ENCODE measurements around the gene SPATA31D4.

The SPATA31D4 gene

DNA sequence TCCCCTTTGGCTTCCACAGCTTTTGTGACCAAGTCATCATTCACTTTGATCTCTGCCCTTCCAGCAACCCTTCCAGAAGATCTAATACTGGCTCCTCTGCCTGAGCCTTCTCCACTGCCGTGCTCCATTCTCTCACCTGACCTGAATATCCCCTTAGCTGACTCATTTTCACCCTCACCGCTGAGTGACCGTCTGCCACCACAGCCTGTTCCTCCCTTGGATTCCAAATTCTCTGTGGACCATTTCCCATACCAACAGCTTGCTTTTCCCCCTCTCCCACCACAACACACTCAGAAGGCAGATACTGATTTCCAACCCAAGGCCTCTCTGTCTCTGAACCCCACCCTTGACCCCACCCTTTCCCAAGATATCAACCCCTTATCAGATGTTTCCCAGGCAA, 39.8 kb downstream of the SPATA31D4 start (continued):
- TF ChIP-seq GLI2 (tag by site-specific recombination; IDR thresholded peaks at IDR 0.05; ENCODE audit: borderline replicate concordance, low read depth) = no peak
- no peak for TF ChIP-seq RBAK (tag by site-specific recombination; IDR thresholded peaks at IDR 0.05)
- TF ChIP-seq ZNF175 (tag by site-specific recombination; IDR thresholded peaks at IDR 0.05) = no peak
- TF ChIP-seq OSR2 (tag by site-specific recombination; IDR thresholded peaks at IDR 0.05) = no peak
- no peak for TF ChIP-seq ZNF585B (tag by site-specific recombination; IDR thresholded peaks at IDR 0.05)
- TF ChIP-seq HOXD13 (CRISPR knock-in tag; IDR thresholded peaks at IDR 0.05; ENCODE audit: borderline replicate concordance) = no peak

DNA sequence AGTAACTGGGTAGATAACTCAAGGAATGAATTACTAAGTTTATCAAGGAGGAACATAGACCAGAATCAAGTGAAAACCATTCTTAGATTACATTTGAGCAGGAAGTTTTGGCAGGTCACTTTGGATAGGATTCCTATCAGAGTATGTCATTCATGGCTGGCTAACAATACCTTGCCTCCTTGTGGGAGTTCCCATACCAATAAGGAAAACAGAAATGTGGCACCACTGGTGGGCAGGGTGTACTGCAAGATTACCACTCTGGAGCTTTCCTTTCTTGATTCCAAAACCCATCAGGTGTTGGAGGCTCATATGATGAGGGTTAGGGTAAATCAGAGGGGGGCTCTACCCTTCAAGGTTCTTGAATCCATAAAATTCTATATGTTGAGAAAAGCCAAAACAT, 41.7 kb downstream of the SPATA31D4 start:
- Histone ChIP-seq H3K4me3 (ENCODE audit: low read depth, low read length) (no peak overlapping the region), H3K4me1 (ENCODE audit: control insufficient read depth, insufficient read depth, low read length) (no peaks in the 10 kb centered on the region), H3K36me3 (ENCODE audit: control insufficient read depth in 2 of 2, insufficient read depth in 1 of 2, low read length in 2 of 2) (no peaks in the 10 kb centered on the region), H3K27ac (ENCODE audit: extremely low read depth, low read depth, low read length) (no peak overlapping the region), H3K9me3 (ENCODE audit: control insufficient read depth, insufficient read depth, low read depth, low read length) (no peaks in the 10 kb centered on the region)
- POLR2A ChIA-PET = no interaction called here
- no peak for TF ChIP-seq ZSCAN16 (tag by site-specific recombination; IDR thresholded peaks at IDR 0.05)
- TF ChIP-seq FEZF1 (tag by site-specific recombination; IDR thresholded peaks at IDR 0.05) = no peak
- no peak for TF ChIP-seq ZNF768 (tag by site-specific recombination; IDR thresholded peaks at IDR 0.05)
- TF ChIP-seq ZNF558 (tag by site-specific recombination; IDR thresholded peaks at IDR 0.05) = no peak
- TF ChIP-seq, protein P1, sequence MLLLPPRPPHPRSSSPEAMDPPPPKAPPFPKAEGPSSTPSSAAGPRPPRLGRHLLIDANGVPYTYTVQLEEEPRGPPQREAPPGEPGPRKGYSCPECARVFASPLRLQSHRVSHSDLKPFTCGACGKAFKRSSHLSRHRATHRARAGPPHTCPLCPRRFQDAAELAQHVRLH (tag by site-specific recombination; IDR thresholded peaks at IDR 0.05) = no peak
- TF ChIP-seq, protein P2, sequence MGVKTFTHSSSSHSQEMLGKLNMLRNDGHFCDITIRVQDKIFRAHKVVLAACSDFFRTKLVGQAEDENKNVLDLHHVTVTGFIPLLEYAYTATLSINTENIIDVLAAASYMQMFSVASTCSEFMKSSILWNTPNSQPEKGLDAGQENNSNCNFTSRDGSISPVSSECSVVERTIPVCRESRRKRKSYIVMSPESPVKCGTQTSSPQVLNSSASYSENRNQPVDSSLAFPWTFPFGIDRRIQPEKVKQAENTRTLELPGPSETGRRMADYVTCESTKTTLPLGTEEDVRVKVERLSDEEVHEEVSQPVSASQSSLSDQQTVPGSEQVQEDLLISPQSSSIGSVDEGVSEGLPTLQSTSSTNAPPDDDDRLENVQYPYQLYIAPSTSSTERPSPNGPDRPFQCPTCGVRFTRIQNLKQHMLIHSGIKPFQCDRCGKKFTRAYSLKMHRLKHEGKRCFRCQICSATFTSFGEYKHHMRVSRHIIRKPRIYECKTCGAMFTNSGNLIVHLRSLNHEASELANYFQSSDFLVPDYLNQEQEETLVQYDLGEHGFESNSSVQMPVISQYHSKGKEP (tag by site-specific recombination; IDR thresholded peaks at IDR 0.05) = no peak
- TF ChIP-seq REPIN1 (tag by site-specific recombination; IDR thresholded peaks at IDR 0.05; ENCODE audit: low read depth) = no peak
- no peak for TF ChIP-seq ZBTB48 (tag by site-specific recombination; IDR thresholded peaks at IDR 0.05)
- TF ChIP-seq, protein P3, sequence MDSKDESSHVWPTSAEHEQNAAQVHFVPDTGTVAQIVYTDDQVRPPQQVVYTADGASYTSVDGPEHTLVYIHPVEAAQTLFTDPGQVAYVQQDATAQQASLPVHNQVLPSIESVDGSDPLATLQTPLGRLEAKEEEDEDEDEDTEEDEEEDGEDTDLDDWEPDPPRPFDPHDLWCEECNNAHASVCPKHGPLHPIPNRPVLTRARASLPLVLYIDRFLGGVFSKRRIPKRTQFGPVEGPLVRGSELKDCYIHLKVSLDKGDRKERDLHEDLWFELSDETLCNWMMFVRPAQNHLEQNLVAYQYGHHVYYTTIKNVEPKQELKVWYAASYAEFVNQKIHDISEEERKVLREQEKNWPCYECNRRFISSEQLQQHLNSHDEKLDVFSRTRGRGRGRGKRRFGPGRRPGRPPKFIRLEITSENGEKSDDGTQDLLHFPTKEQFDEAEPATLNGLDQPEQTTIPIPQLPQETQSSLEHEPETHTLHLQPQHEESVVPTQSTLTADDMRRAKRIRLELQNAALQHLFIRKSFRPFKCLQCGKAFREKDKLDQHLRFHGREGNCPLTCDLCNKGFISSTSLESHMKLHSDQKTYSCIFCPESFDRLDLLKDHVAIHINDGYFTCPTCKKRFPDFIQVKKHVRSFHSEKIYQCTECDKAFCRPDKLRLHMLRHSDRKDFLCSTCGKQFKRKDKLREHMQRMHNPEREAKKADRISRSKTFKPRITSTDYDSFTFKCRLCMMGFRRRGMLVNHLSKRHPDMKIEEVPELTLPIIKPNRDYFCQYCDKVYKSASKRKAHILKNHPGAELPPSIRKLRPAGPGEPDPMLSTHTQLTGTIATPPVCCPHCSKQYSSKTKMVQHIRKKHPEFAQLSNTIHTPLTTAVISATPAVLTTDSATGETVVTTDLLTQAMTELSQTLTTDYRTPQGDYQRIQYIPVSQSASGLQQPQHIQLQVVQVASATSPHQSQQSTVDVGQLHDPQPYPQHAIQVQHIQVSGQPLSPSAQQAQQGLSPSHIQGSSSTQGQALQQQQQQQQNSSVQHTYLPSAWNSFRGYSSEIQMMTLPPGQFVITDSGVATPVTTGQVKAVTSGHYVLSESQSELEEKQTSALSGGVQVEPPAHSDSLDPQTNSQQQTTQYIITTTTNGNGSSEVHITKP (tag by site-specific recombination; IDR thresholded peaks at IDR 0.05) = no peak
- no peak for TF ChIP-seq GLI4 (tag by site-specific recombination; IDR thresholded peaks at IDR 0.05)
- no peak for TF ChIP-seq ZNF416 (tag by site-specific recombination; IDR thresholded peaks at IDR 0.05)
- no peak for TF ChIP-seq ZFP41 (tag by site-specific recombination; IDR thresholded peaks at IDR 0.05; ENCODE audit: borderline replicate concordance)
- no peak for TF ChIP-seq HOXC10 (CRISPR knock-in tag; IDR thresholded peaks at IDR 0.05)
- TF ChIP-seq ZNF555 (tag by site-specific recombination; conservative IDR thresholded peaks at IDR 0.05) = no peak
- TF ChIP-seq, protein P4, sequence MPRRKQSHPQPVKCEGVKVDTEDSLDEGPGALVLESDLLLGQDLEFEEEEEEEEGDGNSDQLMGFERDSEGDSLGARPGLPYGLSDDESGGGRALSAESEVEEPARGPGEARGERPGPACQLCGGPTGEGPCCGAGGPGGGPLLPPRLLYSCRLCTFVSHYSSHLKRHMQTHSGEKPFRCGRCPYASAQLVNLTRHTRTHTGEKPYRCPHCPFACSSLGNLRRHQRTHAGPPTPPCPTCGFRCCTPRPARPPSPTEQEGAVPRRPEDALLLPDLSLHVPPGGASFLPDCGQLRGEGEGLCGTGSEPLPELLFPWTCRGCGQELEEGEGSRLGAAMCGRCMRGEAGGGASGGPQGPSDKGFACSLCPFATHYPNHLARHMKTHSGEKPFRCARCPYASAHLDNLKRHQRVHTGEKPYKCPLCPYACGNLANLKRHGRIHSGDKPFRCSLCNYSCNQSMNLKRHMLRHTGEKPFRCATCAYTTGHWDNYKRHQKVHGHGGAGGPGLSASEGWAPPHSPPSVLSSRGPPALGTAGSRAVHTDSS (tag by site-specific recombination; IDR thresholded peaks at IDR 0.05) = no peak
- no peak for TF ChIP-seq ZNF335 (tag by site-specific recombination; conservative IDR thresholded peaks at IDR 0.05)
- no peak for TF ChIP-seq ZFP37 (tag by site-specific recombination; IDR thresholded peaks at IDR 0.05)
- no peak for TF ChIP-seq ZNF214 (tag by site-specific recombination; IDR thresholded peaks at IDR 0.05; ENCODE audit: borderline replicate concordance)
- no peak for TF ChIP-seq ZNF792 (tag by site-specific recombination; IDR thresholded peaks at IDR 0.05)
- CTCF ChIA-PET = no interaction called here

All from HEK293 (cell line).